Measurements from ENCODE around the gene ITGB3.

The ITGB3 gene

DNA sequence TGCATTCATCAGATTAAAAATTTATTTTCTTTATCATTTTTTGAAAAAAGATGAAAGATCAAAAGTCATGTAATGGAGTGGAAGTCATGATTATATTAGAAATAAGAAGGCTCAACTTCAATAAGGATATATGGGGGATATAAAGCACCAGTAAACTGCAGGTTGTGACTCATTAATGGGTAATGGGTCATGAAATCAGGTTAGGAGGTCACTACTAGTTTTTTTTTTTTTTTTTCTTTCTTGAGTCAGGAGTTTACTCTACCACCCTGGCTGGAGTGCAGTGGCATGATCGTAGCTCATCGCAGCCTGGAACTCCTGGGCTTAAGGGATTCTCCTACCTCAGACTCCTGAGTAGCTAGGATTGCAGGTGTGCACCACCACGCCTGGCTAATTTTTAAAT, 84.4 kb downstream of the ITGB3 start:
- no peak for DNase-seq (ENCODE audit: low spot score)

DNA sequence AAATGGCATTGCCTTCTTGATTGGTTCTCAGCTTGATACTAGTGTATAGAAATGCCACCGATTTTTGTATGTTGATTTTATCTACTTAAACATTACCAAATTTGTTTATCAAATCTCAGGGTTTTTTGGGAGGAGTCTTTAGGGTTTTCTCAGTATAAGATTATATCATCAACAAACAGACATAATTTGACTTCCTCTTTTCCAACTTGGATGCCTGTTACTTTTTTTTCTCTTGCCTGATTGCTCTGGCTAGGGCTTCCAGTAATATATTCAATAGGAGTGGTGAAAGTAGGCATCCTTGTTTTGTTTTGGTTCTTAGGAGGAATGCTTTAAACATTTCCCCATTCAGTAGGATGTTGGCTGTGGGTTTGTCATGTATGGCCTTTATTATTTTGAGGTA, 99.2 kb downstream of the ITGB3 start:
- DNase-seq (ENCODE audit: low spot score), result no peak

DNA sequence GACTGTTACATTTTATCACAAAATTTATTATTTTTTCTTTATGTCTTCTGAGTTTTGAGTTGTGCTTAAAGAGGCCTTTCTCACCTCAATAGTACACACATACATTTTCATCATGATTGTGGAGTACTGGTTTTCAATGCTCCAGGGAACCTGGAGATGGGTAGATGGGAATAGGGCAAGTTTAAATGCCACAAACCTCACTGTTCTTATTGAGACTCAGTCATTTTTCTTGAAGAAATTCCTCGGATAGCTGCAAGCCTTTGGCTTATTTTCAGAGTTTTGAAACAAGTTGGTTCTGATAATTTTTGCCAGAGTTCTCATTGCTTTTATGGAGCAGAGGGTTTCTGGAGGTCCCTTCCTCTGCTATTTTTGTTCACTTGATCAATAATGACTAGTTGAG, 105.0 kb downstream of the ITGB3 start:
- no peak for DNase-seq (ENCODE audit: low spot score)
